Measurements from ENCODE around the gene SCAP.

SCAP gene

GRCh38 chr3:47436180-47436579 lies 39.6 kb downstream of the SCAP start:
- DNase-seq (ENCODE audit: extremely low spot score, insufficient read length, low read depth): no peak
- FAIRE-seq: no peak

- DNase-seq (ENCODE audit: extremely low spot score, insufficient read length, low read depth) (no peak), FAIRE-seq (no peak)
Observed at GRCh38 chr3:47434849-47435248, 40.9 kb downstream of the SCAP start.

- DNase-seq (ENCODE audit: extremely low spot score, insufficient read length, low read depth) (no peak), FAIRE-seq (no peak)
Observed at GRCh38 chr3:47433796-47434195, 41.9 kb downstream of the SCAP start.

GRCh38 chr3:47432673-47433072 lies 43.1 kb downstream of the SCAP start:
- FAIRE-seq (no peak), DNase-seq (ENCODE audit: extremely low spot score, insufficient read length, low read depth) (no peak)

- FAIRE-seq (no peak), DNase-seq (ENCODE audit: extremely low spot score, insufficient read length, low read depth) (no peak)
Observed at GRCh38 chr3:47431225-47431624, 44.5 kb downstream of the SCAP start.

- FAIRE-seq (no peak), DNase-seq (ENCODE audit: extremely low spot score, insufficient read length, low read depth) (no peak)
Observed at GRCh38 chr3:47430606-47431005, 45.1 kb downstream of the SCAP start.

- no peak for DNase-seq (ENCODE audit: extremely low spot score, insufficient read length, low read depth)
- FAIRE-seq: no peak
Observed at GRCh38 chr3:47429476-47430270, 46.1 kb downstream of the SCAP start.

GRCh38 chr3:47428662-47429061 lies 47.1 kb downstream of the SCAP start:
- DNase-seq (ENCODE audit: extremely low spot score, insufficient read length, low read depth) (no peak), FAIRE-seq (no peak)

GRCh38 chr3:47427866-47428265 lies 47.9 kb downstream of the SCAP start:
- no peak for FAIRE-seq

GRCh38 chr3:47425959-47426358 lies 49.8 kb downstream of the SCAP start:
- FAIRE-seq (no peak), DNase-seq (ENCODE audit: extremely low spot score, insufficient read length, low read depth) (no peak)

More at GRCh38 chr3:47427866-47428265, 47.9 kb downstream of the SCAP start:
- DNase-seq (ENCODE audit: extremely low spot score, insufficient read length, low read depth): no peak

- DNase-seq (ENCODE audit: extremely low spot score, insufficient read length, low read depth) (no peak), FAIRE-seq (no peak)
Observed at GRCh38 chr3:47425383-47425778, 50.4 kb downstream of the SCAP start.

- FAIRE-seq: no peak
- DNase-seq (ENCODE audit: extremely low spot score, insufficient read length, low read depth): no peak
Observed at GRCh38 chr3:47424434-47425382, 51.0 kb downstream of the SCAP start.

- DNase-seq (ENCODE audit: extremely low spot score, insufficient read length, low read depth) (no peak), FAIRE-seq (no peak)
Observed at GRCh38 chr3:47423548-47424145, 52.1 kb downstream of the SCAP start.

- DNase-seq (ENCODE audit: extremely low spot score, insufficient read length, low read depth) (no peak), FAIRE-seq (no peak)
Observed at GRCh38 chr3:47422743-47423142, 53.0 kb downstream of the SCAP start.

- FAIRE-seq (no peak), DNase-seq (ENCODE audit: extremely low spot score, insufficient read length, low read depth) (no peak)
Observed at GRCh38 chr3:47421741-47422649, 53.7 kb downstream of the SCAP start.

- FAIRE-seq: peak; percentile 97
- peak; percentile 84 for DNase-seq (ENCODE audit: extremely low spot score, insufficient read length, low read depth)
Observed at GRCh38 chr3:47420511-47421484, 54.9 kb downstream of the SCAP start.

GRCh38 chr3:47420044-47420430 lies 55.7 kb downstream of the SCAP start:
- FAIRE-seq: no peak
- no peak for DNase-seq (ENCODE audit: extremely low spot score, insufficient read length, low read depth)
